ENCODE results near the gene SETDB2.

Gene SETDB2

DNA sequence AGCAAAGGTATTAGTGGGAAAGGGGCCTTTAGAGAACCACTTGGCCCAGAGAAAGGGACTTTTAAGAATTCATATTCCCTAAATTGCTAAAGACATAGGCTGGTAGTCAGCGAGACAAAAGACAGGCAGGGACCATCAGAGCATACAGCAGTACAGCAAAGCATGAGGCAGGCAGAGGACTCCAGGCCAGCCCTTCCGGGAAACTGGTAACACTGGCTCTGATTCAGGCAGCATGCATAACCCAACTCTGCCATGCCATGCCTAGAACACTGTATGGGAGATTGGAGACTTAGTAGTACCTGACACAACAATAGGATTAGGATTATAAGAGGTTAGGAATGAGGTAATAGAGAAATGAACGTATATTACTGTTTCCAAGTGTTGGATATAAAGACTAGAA is 35.1 kb upstream of the SETDB2 start:
- no peak overlapping the region for H3K4me3 ChIP-seq (ENCODE audit: low read length)
- peaks cover 8% of the 10 kb centered on the region; the same call in 1 of the 2 replicates for H3K27me3 ChIP-seq (ENCODE audit: control insufficient read depth, insufficient read depth, low read length)
- no peaks in the 10 kb centered on the region for H3K9me3 ChIP-seq (ENCODE audit: control insufficient read depth, insufficient read depth, low read length)
- H3K27ac ChIP-seq (ENCODE audit: low read length), result no peak overlapping the region
- peaks cover 3% of the 10 kb centered on the region; the same call in 1 of the 2 replicates for H3K4me1 ChIP-seq (ENCODE audit: control insufficient read depth, insufficient read depth, low read length)
- no peak for DNase-seq (ENCODE audit: low read depth, low spot score)
- no peaks in the 10 kb centered on the region for H3K36me3 ChIP-seq (ENCODE audit: control insufficient read depth, insufficient read depth, low read length)
- 100% methylated on average over 1 of the region's 3 CpGs for WGBS (ENCODE audit: insufficient coverage, insufficient read length)

DNA sequence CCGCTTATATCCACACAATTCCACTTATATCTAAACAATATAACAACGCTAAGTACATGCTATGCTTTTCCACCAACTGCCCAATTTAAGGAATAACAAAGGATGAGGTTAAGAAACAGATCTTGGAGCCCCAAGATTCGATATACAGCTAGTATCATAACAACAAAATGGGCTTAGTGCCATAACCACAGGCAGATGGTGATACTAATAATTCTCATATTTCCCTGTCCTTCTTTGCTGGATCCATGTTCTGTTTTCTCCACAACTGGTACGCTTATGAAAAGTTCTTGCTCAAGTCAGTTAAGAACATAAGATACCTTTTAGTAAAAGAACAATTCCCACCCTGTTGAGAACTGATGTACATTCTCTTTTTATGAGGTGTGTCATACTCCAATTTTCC is 34.1 kb upstream of the SETDB2 start:
- Histone ChIP-seq H3K4me1 (ENCODE audit: control insufficient read depth, insufficient read depth, low read length) (peaks cover 3% of the 10 kb centered on the region; the same call in 1 of the 2 replicates), H3K36me3 (ENCODE audit: control insufficient read depth, insufficient read depth, low read length) (no peaks in the 10 kb centered on the region), H3K27me3 (ENCODE audit: control insufficient read depth, insufficient read depth, low read length) (peaks cover 8% of the 10 kb centered on the region; the same call in 1 of the 2 replicates), H3K27ac (ENCODE audit: low read length) (no peak overlapping the region), H3K4me3 (ENCODE audit: low read length) (no peak overlapping the region), H3K9me3 (ENCODE audit: control insufficient read depth, insufficient read depth, low read length) (no peaks in the 10 kb centered on the region)
- 100% methylated on average over 2 of the region's 4 CpGs for WGBS (ENCODE audit: insufficient coverage, insufficient read length)
- no peak for DNase-seq (ENCODE audit: low read depth, low spot score)

DNA sequence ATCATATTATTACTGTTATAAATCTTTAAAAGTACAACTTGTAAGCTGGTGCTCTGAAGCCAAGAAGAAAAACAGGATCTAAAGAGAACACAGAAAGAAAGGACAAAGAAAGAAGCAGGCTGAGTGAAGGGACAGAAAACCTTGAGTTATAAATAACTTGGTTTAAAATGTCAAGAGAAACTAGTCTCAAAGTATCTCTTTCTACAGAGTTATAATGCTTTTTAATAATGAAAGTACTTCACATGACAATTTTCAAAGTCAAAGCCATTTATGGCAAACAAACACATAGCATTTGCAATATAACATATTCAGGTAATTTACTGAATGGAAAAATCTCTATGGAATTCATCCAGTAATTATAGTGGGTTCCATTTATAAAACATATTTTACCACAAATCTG is 33.6 kb upstream of the SETDB2 start:
- Histone ChIP-seq H3K4me3 (ENCODE audit: low read length) (no peak overlapping the region), H3K4me1 (ENCODE audit: control insufficient read depth, insufficient read depth, low read length) (peaks cover 3% of the 10 kb centered on the region; the same call in 1 of the 2 replicates), H3K27ac (ENCODE audit: low read length) (no peak overlapping the region), H3K27me3 (ENCODE audit: control insufficient read depth, insufficient read depth, low read length) (peaks cover 8% of the 10 kb centered on the region; the same call in 1 of the 2 replicates), H3K9me3 (ENCODE audit: control insufficient read depth, insufficient read depth, low read length) (no peaks in the 10 kb centered on the region), H3K36me3 (ENCODE audit: control insufficient read depth, insufficient read depth, low read length) (no peaks in the 10 kb centered on the region)
- DNase-seq (ENCODE audit: low read depth, low spot score), result no peak

- no peaks in the 10 kb centered on the region for H3K9me3 ChIP-seq (ENCODE audit: control insufficient read depth, insufficient read depth, low read length)
- DNase-seq (ENCODE audit: low read depth, low spot score), result no peak
- no peaks in the 10 kb centered on the region for H3K36me3 ChIP-seq (ENCODE audit: control insufficient read depth, insufficient read depth, low read length)
- no peak overlapping the region for H3K4me3 ChIP-seq (ENCODE audit: low read length)
- peaks cover 3% of the 10 kb centered on the region; the same call in 1 of the 2 replicates for H3K4me1 ChIP-seq (ENCODE audit: control insufficient read depth, insufficient read depth, low read length)
- H3K27me3 ChIP-seq (ENCODE audit: control insufficient read depth, insufficient read depth, low read length), result peaks cover 8% of the 10 kb centered on the region; the same call in 1 of the 2 replicates
- WGBS (ENCODE audit: insufficient coverage, insufficient read length), result no CpG with 5 or more reads among the region's 5 CpGs
- H3K27ac ChIP-seq (ENCODE audit: low read length), result no peak overlapping the region
These were observed 32.7 kb upstream of the SETDB2 start for GRCh38 chr13:49411353-49411752.

- Histone ChIP-seq H3K36me3 (ENCODE audit: control insufficient read depth, insufficient read depth, low read length) (no peaks in the 10 kb centered on the region), H3K4me1 (ENCODE audit: control insufficient read depth, insufficient read depth, low read length) (peaks cover 3% of the 10 kb centered on the region; the same call in 1 of the 2 replicates), H3K9me3 (ENCODE audit: control insufficient read depth, insufficient read depth, low read length) (no peaks in the 10 kb centered on the region), H3K27ac (ENCODE audit: low read length) (no peak overlapping the region), H3K27me3 (ENCODE audit: control insufficient read depth, insufficient read depth, low read length) (peaks cover 8% of the 10 kb centered on the region; the same call in 1 of the 2 replicates), H3K4me3 (ENCODE audit: low read length) (no peak overlapping the region)
- DNase-seq (ENCODE audit: low read depth, low spot score), result no peak
- no CpG with 5 or more reads among the region's 2 CpGs for WGBS (ENCODE audit: insufficient coverage, insufficient read length)
These were observed 31.3 kb upstream of the SETDB2 start for GRCh38 chr13:49412749-49413148.

DNA sequence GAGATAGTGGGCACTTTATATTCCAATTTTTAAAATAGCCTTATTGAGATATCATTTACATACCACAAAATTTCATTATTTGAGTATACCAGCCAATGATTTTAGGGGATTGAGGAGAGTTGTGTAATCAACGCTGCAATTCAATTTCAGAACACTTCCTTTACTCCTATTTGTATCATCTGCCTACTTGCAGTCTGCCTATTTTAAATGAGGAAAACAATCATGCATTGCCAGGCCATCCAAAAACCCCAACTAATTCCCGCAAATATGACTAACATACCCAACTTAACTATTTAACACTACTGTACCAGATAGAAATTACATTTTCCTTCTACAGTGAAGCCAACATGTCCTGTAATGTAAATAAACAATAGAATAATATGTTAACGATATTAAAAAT is 26.9 kb upstream of the SETDB2 start:
- H3K4me1 ChIP-seq (ENCODE audit: control insufficient read depth, insufficient read depth, low read length), result peaks cover 3% of the 10 kb centered on the region; the same call in 1 of the 2 replicates
- H3K4me3 ChIP-seq (ENCODE audit: low read length), result no peak overlapping the region
- no peak overlapping the region for H3K27ac ChIP-seq (ENCODE audit: low read length)
- peaks cover 1% of the 10 kb centered on the region; the same call in 1 of the 2 replicates for H3K27me3 ChIP-seq (ENCODE audit: control insufficient read depth, insufficient read depth, low read length)
- no peaks in the 10 kb centered on the region for H3K36me3 ChIP-seq (ENCODE audit: control insufficient read depth, insufficient read depth, low read length)
- no peak for DNase-seq (ENCODE audit: low read depth, low spot score)
- 100% methylated on average over 1 of the region's 3 CpGs for WGBS (ENCODE audit: insufficient coverage, insufficient read length)
- H3K9me3 ChIP-seq (ENCODE audit: control insufficient read depth, insufficient read depth, low read length), result no peaks in the 10 kb centered on the region

DNA sequence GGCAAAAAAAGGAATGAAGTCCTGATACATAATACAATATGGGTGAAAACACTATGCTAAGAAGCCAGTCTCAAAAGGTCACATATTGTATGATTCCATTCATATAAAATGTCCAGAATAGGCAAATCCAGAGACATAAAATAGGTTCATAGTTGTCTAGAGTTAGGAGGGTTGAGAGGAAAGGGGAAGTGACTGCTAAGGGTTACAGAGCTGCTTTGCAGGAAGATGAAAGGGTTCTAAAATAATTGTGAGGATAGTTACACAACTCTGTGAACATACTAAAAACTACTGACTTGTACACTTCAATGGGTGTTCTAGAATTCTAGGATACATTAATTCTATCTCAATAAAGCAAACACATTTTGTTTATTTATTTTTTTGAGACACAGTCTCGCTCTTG is 25.9 kb upstream of the SETDB2 start:
- H3K27me3 ChIP-seq (ENCODE audit: control insufficient read depth, insufficient read depth, low read length), result peaks cover 1% of the 10 kb centered on the region; the same call in 1 of the 2 replicates
- H3K27ac ChIP-seq (ENCODE audit: low read length), result no peak overlapping the region
- no CpG with 5 or more reads among the region's 1 CpG for WGBS (ENCODE audit: insufficient coverage, insufficient read length)
- H3K4me3 ChIP-seq (ENCODE audit: low read length), result no peak overlapping the region
- no peak for DNase-seq (ENCODE audit: low read depth, low spot score)
- no peaks in the 10 kb centered on the region; the same call in 1 of the 2 replicates for H3K4me1 ChIP-seq (ENCODE audit: control insufficient read depth, insufficient read depth, low read length)
- no peaks in the 10 kb centered on the region for H3K9me3 ChIP-seq (ENCODE audit: control insufficient read depth, insufficient read depth, low read length)
- H3K36me3 ChIP-seq (ENCODE audit: control insufficient read depth, insufficient read depth, low read length), result no peaks in the 10 kb centered on the region

GRCh38 chr13:49419276-49419675 is 24.8 kb upstream of the SETDB2 start:
- Histone ChIP-seq H3K9me3 (ENCODE audit: control insufficient read depth, insufficient read depth, low read length) (no peaks in the 10 kb centered on the region), H3K4me3 (ENCODE audit: low read length) (no peak overlapping the region), H3K4me1 (ENCODE audit: control insufficient read depth, insufficient read depth, low read length) (no peaks in the 10 kb centered on the region), H3K36me3 (ENCODE audit: control insufficient read depth, insufficient read depth, low read length) (no peaks in the 10 kb centered on the region), H3K27ac (ENCODE audit: low read length) (no peak overlapping the region), H3K27me3 (ENCODE audit: control insufficient read depth, insufficient read depth, low read length) (no peaks in the 10 kb centered on the region)
- no CpG with 5 or more reads among the region's 3 CpGs for WGBS (ENCODE audit: insufficient coverage, insufficient read length)
- DNase-seq (ENCODE audit: low read depth, low spot score), result no peak

DNA sequence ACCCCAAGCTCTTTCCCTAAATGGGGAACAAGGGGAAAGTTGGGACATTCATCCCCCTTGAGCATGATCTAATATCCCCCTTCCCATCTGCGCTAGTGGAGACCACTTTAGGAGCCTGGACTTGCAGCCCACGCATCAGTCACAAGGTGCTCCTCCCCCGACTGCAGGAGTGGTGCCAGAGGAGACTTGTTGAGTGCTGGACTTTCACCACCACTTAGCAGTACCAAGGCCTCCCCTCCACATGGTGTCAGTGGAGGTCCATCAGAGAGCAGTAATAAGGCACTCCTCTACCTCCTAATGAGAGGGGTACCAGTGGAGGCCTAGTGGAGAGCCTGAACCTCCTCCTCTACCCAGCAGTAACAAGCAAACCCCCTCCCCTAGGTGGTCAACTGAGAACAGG is 22.7 kb upstream of the SETDB2 start:
- Histone ChIP-seq H3K27ac (ENCODE audit: low read length) (no peak overlapping the region), H3K36me3 (ENCODE audit: control insufficient read depth, insufficient read depth, low read length) (no peaks in the 10 kb centered on the region), H3K27me3 (ENCODE audit: control insufficient read depth, insufficient read depth, low read length) (no peaks in the 10 kb centered on the region), H3K9me3 (ENCODE audit: control insufficient read depth, insufficient read depth, low read length) (no peaks in the 10 kb centered on the region), H3K4me3 (ENCODE audit: low read length) (no peak overlapping the region), H3K4me1 (ENCODE audit: control insufficient read depth, insufficient read depth, low read length) (no peaks in the 10 kb centered on the region)
- WGBS (ENCODE audit: insufficient coverage, insufficient read length), result no CpG with 5 or more reads among the region's 3 CpGs
- DNase-seq (ENCODE audit: low read depth, low spot score), result no peak

DNA sequence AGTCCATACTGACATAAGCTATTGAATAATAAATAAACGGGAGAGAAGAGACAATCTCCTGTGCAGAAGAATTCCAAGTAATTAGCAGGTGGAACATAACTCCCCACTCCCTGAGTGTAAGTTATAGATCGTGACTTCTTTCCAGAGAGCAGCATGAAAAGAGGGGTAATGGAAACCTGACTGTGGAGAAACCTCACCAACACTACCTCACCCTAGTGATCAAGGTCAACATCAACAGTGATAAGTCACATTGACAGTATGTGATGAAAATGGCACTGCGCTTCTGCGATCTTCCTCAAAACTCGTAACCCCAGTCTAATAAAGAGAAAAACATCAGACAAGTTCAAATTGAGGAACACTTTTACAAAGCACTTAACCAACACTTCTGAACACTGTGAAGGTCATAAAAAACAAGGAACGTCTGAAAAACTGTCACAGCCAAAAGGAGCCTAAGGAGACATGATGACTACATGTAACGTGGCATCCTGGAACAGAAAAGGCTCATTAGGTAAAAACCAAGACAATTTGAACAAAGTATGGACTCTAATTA is 20.0 kb upstream of the SETDB2 start:
- no CpG with 5 or more reads among the region's 7 CpGs for WGBS (ENCODE audit: insufficient coverage, insufficient read length)
- Histone ChIP-seq H3K36me3 (ENCODE audit: control insufficient read depth, insufficient read depth, low read length) (no peaks in the 10 kb centered on the region), H3K4me1 (ENCODE audit: control insufficient read depth, insufficient read depth, low read length) (no peaks in the 10 kb centered on the region), H3K4me3 (ENCODE audit: low read length) (no peak overlapping the region), H3K27ac (ENCODE audit: low read length) (no peak overlapping the region), H3K9me3 (ENCODE audit: control insufficient read depth, insufficient read depth, low read length) (no peaks in the 10 kb centered on the region), H3K27me3 (ENCODE audit: control insufficient read depth, insufficient read depth, low read length) (no peaks in the 10 kb centered on the region)
- no peak for DNase-seq (ENCODE audit: low read depth, low spot score)
